K562 (cell line): ENCODE data around the gene UQCR11. TPM values are rescaled to one million over a fixed set of nuclear protein-coding genes. Genes with fewer than 3 reads are reported as not detected.

Source experiments
- ATAC-seq: fragments of 200-7000 bp; cut with Tn5 transposase; 3 replicates; pipeline ENCODE4 v1.9.1; 2020; ENCODE audit warnings: moderate library complexity
- BruUV-seq: library from RNA; stranded (reverse); fragments of 400-500 nt; replicated peaks from 2 replicates; lab custom pipeline; 2021; lab: Mats Ljungman, UMichigan
- CTCF ChIA-PET: fragments of 300-600 bp; formaldehyde crosslinking; extraction: SDS; loops from one replicate; lab custom pipeline; 2021; ENCODE audit warnings: low intra/inter-chr PET ratio; lab: Yijun Ruan, JAX
- POLR2A ChIA-PET: fragments of 300-600, 350-650 bp; sonication (Branson Sonifier 250); formaldehyde crosslinking; extraction: SDS; loops from one replicate; lab custom pipeline; 2021; ENCODE audit warnings: antibody characterized with exemption, inconsistent platforms; lab: Yijun Ruan, JAX
- DNase-seq, 4 experiments: peaks; one replicate each; pipeline versions ENCODE4 v3.0.0 to v3.0.0-alpha.2; 2011 to 2018; ENCODE audit warnings: low spot score in 3 of 4, mixed read lengths in 3 of 4; ENCODE audit errors: extremely low read depth in 1 of 4
- FAIRE-seq: peaks from 2 replicates; lab custom pipeline; 2011; peaks lifted over from hg19 to GRCh38; lab: Jason Lieb, UNC
- H2AFZ ChIP-seq: 2 replicates; pipeline ENCODE4 v1.6.0; 2011; ENCODE audit warnings: low read depth, low read length, control low read depth, inconsistent platforms
- H3K27ac ChIP-seq: fragments of 200-600 bp; 3 replicates; pipeline ENCODE4 v1.8.0; 2011; ENCODE audit warnings: low read depth, mild to moderate bottlenecking, control low read depth, inconsistent platforms, low read length, moderate library complexity, mixed read lengths; ENCODE audit errors: extremely low read depth
- H3K27me3 ChIP-seq, 2 experiments: fragments of 300-600 bp in 1 of 2; 2 replicates in 1 of 2; 3 replicates in 1 of 2; pipeline versions ENCODE4 v1.6.0 to v1.8.0; 2011; ENCODE audit warnings: inconsistent platforms in 2 of 2, low read length in 2 of 2, mild to moderate bottlenecking in 1 of 2, mixed read lengths in 1 of 2, moderate library complexity in 1 of 2; ENCODE audit not compliant: control insufficient read depth in 2 of 2, insufficient read depth in 2 of 2
- H3K36me3 ChIP-seq: fragments of 300-600 bp; 3 replicates; pipeline ENCODE4 v1.8.0; 2011; ENCODE audit warnings: mild to moderate bottlenecking, low read length, inconsistent platforms; ENCODE audit not compliant: control insufficient read depth, insufficient read depth
- H3K4me1 ChIP-seq, 2 experiments: fragments of 200-600 bp in 1 of 2; replicated peaks in 1 of 2; 2 replicates in 1 of 2; 3 replicates in 1 of 2; pipeline versions ENCODE4 v1.5.1 to v1.8.0; 2011; ENCODE audit warnings: inconsistent platforms in 2 of 2, low read length in 2 of 2, mild to moderate bottlenecking in 1 of 2, mixed read lengths in 1 of 2, moderate library complexity in 1 of 2; ENCODE audit not compliant: control insufficient read depth in 2 of 2, insufficient read depth in 2 of 2
- H3K4me2 ChIP-seq: 2 replicates; pipeline ENCODE4 v1.6.1; 2011; ENCODE audit warnings: low read length, control low read depth, inconsistent platforms, mixed read lengths; ENCODE audit not compliant: insufficient read depth
- H3K4me3 ChIP-seq: fragments of 200-600 bp; sonication (generic), shearing (Covaris generic); 2 replicates; pipeline ENCODE4 v1.5.1; 2016; ENCODE audit warnings: control low read depth, inconsistent platforms
- H3K79me2 ChIP-seq: fragments of 200-600 bp; 3 replicates; pipeline ENCODE4 v1.8.0; 2011; ENCODE audit warnings: low read length, inconsistent platforms; ENCODE audit not compliant: control insufficient read depth, insufficient read depth
- H3K9ac ChIP-seq, 2 experiments: 2 replicates each; pipeline versions ENCODE4 v1.6.0 to v1.6.1; 2011; ENCODE audit warnings: low read depth in 2 of 2, low read length in 2 of 2, control low read depth in 1 of 2, inconsistent platforms in 1 of 2, mild to moderate bottlenecking in 1 of 2, mixed read lengths in 1 of 2; ENCODE audit not compliant: insufficient read depth in 1 of 2
- H3K9me1 ChIP-seq: one replicate; pipeline ENCODE4 v1.6.0; 2011; ENCODE audit warnings: inconsistent platforms, mild to moderate bottlenecking, low read length, moderate library complexity; ENCODE audit not compliant: control insufficient read depth, insufficient read depth
- H3K9me3 ChIP-seq: replicated peaks from 2 replicates; pipeline ENCODE4 v1.5.1; 2011; ENCODE audit warnings: low read depth, low read length, inconsistent platforms; ENCODE audit not compliant: control insufficient read depth, insufficient read depth
- H4K20me1 ChIP-seq: replicated peaks from 2 replicates; pipeline ENCODE4 v1.6.1; 2011; ENCODE audit warnings: low read length, inconsistent platforms, mixed read lengths; ENCODE audit not compliant: control insufficient read depth, insufficient read depth
- CAMTA2 ChIP-seq: fragments of 250-450 bp; sonication (Bioruptor Pico); conservative IDR thresholded peaks from 2 replicates; pipeline ENCODE4 v1.5.1; 2022
- FOXA3 ChIP-seq, 2 experiments: fragments of 450-650 bp in 1 of 2; sonication (generic) in 1 of 2; formaldehyde crosslinking; IDR thresholded peaks in 1 of 2; conservative IDR thresholded peaks in 1 of 2; 2 replicates each; pipeline versions ENCODE4 v1.4.0 to v1.8.0; 2020 to 2022; ENCODE audit warnings: mild to moderate bottlenecking in 2 of 2, missing genetic modification reagents in 1 of 2
- NR4A1 ChIP-seq, 2 experiments: fragments of 250-450 bp in 1 of 2; fragments of 450-650 bp in 1 of 2; sonication (Bioruptor Pico) in 1 of 2; IDR thresholded peaks; 2 replicates each; pipeline versions ENCODE4 v1.4.0 to v1.6.1; 2016 to 2020; ENCODE audit warnings: mild to moderate bottlenecking in 2 of 2, missing compliant biosample characterization in 1 of 2, missing genetic modification characterization in 1 of 2, moderate library complexity in 1 of 2
- POLR2G ChIP-seq: fragments of 200-400 bp; formaldehyde crosslinking; IDR thresholded peaks from 2 replicates; pipeline ENCODE4 v1.6.1; 2017; ENCODE audit warnings: low read depth, mild to moderate bottlenecking, antibody characterized with exemption, low read length, moderate library complexity
- TAF9B ChIP-seq: fragments of 450-650 bp; IDR thresholded peaks from 2 replicates; pipeline ENCODE4 v1.6.1; 2018; ENCODE audit warnings: mild to moderate bottlenecking; ENCODE audit not compliant: partially characterized antibody
- TFAP4 ChIP-seq: sonication (generic); formaldehyde crosslinking; IDR thresholded peaks from 2 replicates; pipeline ENCODE4 v1.8.0; 2022; ENCODE audit warnings: missing genetic modification reagents, mild to moderate bottlenecking, moderate library complexity, borderline replicate concordance
- ZNF77 ChIP-seq: fragments of 250-450 bp; sonication (Bioruptor Pico); IDR thresholded peaks from 2 replicates; pipeline ENCODE4 v1.5.0; 2020
- WGBS: fragments of 100-300 bp; shearing (Covaris generic); methylation state at CpG from one replicate; pipeline ENCODE4 v1.1.6; 2016; ENCODE audit warnings: low coverage, mixed read lengths; ENCODE audit not compliant: insufficient coverage; ENCODE audit errors: missing lambda C conversion rate; 5-methylcytosine and 5-hydroxymethylcytosine counted together
- in situ Hi-C: fragments of 300-500 bp; cut with MboI; formaldehyde crosslinking; loops from 4 replicates; pipeline ENCODE4 v1.15.0; 2018; ENCODE audit warnings: inconsistent platforms, mixed read lengths
- intact Hi-C: fragments of 100-400 bp; cut with micrococcal nuclease; formaldehyde crosslinking; loops from 2 replicates; pipeline ENCODE4 v1.14.2; 2022
- polyA plus RNA-seq, 8 experiments: library from polyadenylated mRNA; depleted of rRNA in 4 of 8; stranded (reverse) in 5 of 8; unstranded in 3 of 8; fragments of >200 nt; fragmentation: Nextera tagmentation in 2 of 8; fragmentation: Illumina TruSeq in 1 of 8; extraction: Ambion mirVana in 2 of 8; extraction: Trizol in 1 of 8; gene quantifications; 2 replicates each; pipeline versions ENCODE4 v1.2.1 to v1.2.3, GENCODE V29; 2011 to 2014; ENCODE audit warnings: inconsistent platforms in 1 of 8, missing spikeins in 1 of 8
- total RNA-seq, 7 experiments: library from RNA; depleted of rRNA in 6 of 7; stranded (reverse); fragments of >200 nt in 6 of 7; fragmentation: Illumina TruSeq in 2 of 7; extraction: Trizol in 2 of 7; gene quantifications; 2 replicates each; pipeline versions ENCODE4 v1.2.1 to v1.2.3, GENCODE V29; 2011 to 2021; ENCODE audit warnings: low replicate concordance in 1 of 7
- TF ChIP-seq, protein P1 (sequence below): IDR thresholded peaks from 2 replicates; pipeline ENCODE4 v1.6.1; 2014; ENCODE audit warnings: antibody characterized with exemption

The UQCR11 gene
- total and polyA plus RNA-seq, 9 of the 15 experiments (the other 6 are each of a cell fraction or from before 2014, with no cell fraction given), result 57.6 to 394 (median 259) TPM

DNA sequence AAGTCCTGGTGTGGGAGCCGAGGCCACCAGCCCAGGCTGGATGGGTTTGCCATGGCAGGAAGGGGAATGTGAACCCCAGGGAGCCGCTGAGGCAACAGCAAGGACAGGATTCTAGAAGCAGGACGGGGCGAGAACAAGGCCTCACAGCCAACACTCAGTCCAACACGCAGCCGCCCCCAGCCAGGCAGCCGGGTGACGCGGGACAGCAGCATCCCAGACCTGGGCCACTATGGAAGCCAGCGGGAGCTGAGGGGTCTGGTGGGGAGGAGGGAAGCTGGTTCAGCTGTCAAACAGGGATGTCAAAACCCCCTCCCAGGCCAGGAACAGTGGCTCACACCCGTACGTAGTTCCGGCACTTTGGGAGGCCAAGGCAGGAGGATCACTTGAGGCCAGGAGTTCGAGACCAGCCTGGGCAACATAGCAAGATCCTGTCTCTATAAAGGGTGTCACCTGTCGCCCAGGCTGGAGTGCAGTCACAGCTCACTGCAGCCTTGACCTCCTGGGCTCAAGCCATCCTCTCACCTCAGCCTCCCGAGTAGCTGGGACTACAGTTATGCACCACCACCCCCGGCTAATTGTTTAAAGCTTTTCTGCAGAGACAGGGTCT, 43.9 kb downstream of the UQCR11 start (continued):
- no peak for TF ChIP-seq FOXA3 (CRISPR knock-in tag; conservative IDR thresholded peaks at IDR 0.05 in 1 of 2, IDR thresholded peaks at IDR 0.05 in 1 of 2)

DNA sequence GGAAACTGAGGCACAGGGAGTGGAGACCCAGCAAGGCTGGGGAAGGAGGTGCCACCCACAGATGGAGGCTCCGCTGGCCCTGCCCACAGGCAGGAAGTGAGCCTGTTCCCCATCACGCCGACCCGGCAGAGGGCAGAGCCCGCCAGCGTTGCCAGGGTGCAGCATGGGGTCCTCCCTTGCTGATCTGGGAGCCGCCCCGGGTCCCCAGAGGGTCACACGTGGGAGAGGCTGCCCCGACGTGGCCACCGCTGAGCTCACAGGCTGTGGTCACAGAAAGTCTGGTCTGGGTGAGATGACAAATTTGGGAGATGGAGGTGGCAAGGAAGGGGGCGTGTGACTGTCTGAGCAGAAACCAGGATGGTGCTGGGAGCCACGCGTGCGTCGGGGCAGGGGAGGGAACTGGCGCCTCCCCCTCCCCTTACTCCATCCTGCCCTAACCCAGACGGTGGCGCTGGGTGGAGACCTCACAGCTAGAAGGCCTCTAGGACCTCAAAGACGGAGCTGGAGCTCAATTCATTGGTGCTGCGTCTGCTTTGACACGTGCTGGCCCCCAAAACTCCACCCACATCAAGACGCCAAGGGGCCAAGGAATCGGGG, 44.9 kb downstream of the UQCR11 start:
- Histone ChIP-seq H4K20me1 (no peaks in the 10 kb centered on the region; the same call in 1 of the 2 replicates), H3K4me1 (peaks cover 0 to 38% of the 10 kb centered on the region in 2 experiments; a peak in 2 of 5 replicates), H3K9me1 (no peaks in the 10 kb centered on the region), H2AFZ (no peak overlapping the region), H3K9me3 (no peaks in the 10 kb centered on the region), H3K27me3 (no peaks in the 10 kb centered on the region), H3K36me3 (peaks cover 13% of the 10 kb centered on the region; the same call in 1 of the 3 replicates), H3K4me2 (no peak overlapping the region), H3K79me2 (peaks cover 25% of the 10 kb centered on the region), H3K9ac (peak overlapping the region in 1 of 2 experiments; percentile 43; a peak in 1 of 4 replicates), H3K4me3 (no peak overlapping the region), H3K27ac (no peak overlapping the region)
- in situ Hi-C loops, result no loop called here
- DNase-seq (no peak), ATAC-seq (no peak), FAIRE-seq (no peak)
- BruUV-seq, result no TSS peak
- ChIA-PET CTCF (no interaction called here), POLR2A (no interaction called here)
- intact Hi-C loops, result no loop called here
- TF ChIP-seq TAF9B, result no peak
- TF ChIP-seq, protein P1, sequence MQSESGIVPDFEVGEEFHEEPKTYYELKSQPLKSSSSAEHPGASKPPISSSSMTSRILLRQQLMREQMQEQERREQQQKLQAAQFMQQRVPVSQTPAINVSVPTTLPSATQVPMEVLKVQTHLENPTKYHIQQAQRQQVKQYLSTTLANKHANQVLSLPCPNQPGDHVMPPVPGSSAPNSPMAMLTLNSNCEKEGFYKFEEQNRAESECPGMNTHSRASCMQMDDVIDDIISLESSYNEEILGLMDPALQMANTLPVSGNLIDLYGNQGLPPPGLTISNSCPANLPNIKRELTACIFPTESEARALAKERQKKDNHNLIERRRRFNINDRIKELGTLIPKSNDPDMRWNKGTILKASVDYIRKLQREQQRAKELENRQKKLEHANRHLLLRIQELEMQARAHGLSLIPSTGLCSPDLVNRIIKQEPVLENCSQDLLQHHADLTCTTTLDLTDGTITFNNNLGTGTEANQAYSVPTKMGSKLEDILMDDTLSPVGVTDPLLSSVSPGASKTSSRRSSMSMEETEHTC, result no peak
- TF ChIP-seq ZNF77 (CRISPR knock-in tag), result no peak
- TF ChIP-seq NR4A1 (CRISPR knock-in tag; IDR thresholded peaks at IDR 0.05), result no peak
- no peak for TF ChIP-seq NR4A1 (tag; IDR thresholded peaks at IDR 0.05)
- no peak for TF ChIP-seq CAMTA2 (CRISPR knock-in tag)
- 0 out of 2 replicates have a peak, but pooled peaks have one; percentile 19 for TF ChIP-seq POLR2G
- 0 out of 2 replicates have a peak, but pooled peaks have one; percentile 4 for TF ChIP-seq TFAP4 (CRISPR knock-in tag)
- 81% methylated on average over 18 of the region's 25 CpGs for WGBS
